Hepatocyte (in vitro differentiated cells): ENCODE data around the gene NHLRC4. TPM values are rescaled to one million over a fixed set of nuclear protein-coding genes. Genes with fewer than 3 reads are reported as not detected.
A peak's percentile ranks its signal among the peaks of the same experiment; 100 is the strongest.

Experiments used
- DNase-seq: peaks from one replicate; pipeline ENCODE4 v3.0.0-alpha.2; 2016; ENCODE audit warnings: low spot score
- H2AFZ ChIP-seq: fragments of 200-600 bp; sonication (generic); 2 replicates; pipeline ENCODE4 v1.6.0; 2016; ENCODE audit warnings: antibody characterized with exemption, mild to moderate bottlenecking
- H3K27ac ChIP-seq: fragments of 200-600 bp; sonication (generic); 2 replicates; pipeline ENCODE4 v1.5.1; 2016; ENCODE audit warnings: mild to moderate bottlenecking
- H3K27me3 ChIP-seq: fragments of 200-600 bp; sonication (generic); 2 replicates; pipeline ENCODE4 v1.6.1; 2016
- H3K36me3 ChIP-seq: fragments of 200-600 bp; sonication (generic); replicated peaks from 2 replicates; pipeline ENCODE4 v1.5.1; 2016; ENCODE audit warnings: low read depth; ENCODE audit not compliant: insufficient read depth
- H3K4me1 ChIP-seq: fragments of 200-600 bp; sonication (generic); 2 replicates; pipeline ENCODE4 v1.5.1; 2016; ENCODE audit warnings: mild to moderate bottlenecking, moderate library complexity; ENCODE audit not compliant: insufficient read depth
- H3K4me2 ChIP-seq: fragments of 200-600 bp; sonication (generic); 2 replicates; pipeline ENCODE4 v1.6.0; 2016
- H3K4me3 ChIP-seq: fragments of 200-600 bp; sonication (generic); 2 replicates; pipeline ENCODE4 v1.5.1; 2016; ENCODE audit warnings: mild to moderate bottlenecking
- H3K79me2 ChIP-seq: fragments of 200-600 bp; sonication (generic); 2 replicates; pipeline ENCODE4 v1.6.0; 2017; ENCODE audit warnings: mild to moderate bottlenecking
- H3K9me2 ChIP-seq: fragments of 200-600 bp; sonication (generic); replicated peaks from 2 replicates; pipeline ENCODE4 v1.6.0; 2017; ENCODE audit warnings: mild to moderate bottlenecking; ENCODE audit not compliant: insufficient read depth
- H3K9me3 ChIP-seq: fragments of 200-600 bp; sonication (generic); 2 replicates; pipeline ENCODE4 v1.5.1; 2016; ENCODE audit warnings: low read depth, mild to moderate bottlenecking
- H4K20me1 ChIP-seq: fragments of 200-600 bp; sonication (generic); 2 replicates; pipeline ENCODE4 v1.6.0; 2016; ENCODE audit warnings: mild to moderate bottlenecking; ENCODE audit not compliant: insufficient read depth, poor library complexity, severe bottlenecking
- CTCF ChIP-seq: fragments of 200-600 bp; sonication (generic); IDR thresholded peaks from 2 replicates; pipeline ENCODE4 v1.5.1; 2016; ENCODE audit warnings: antibody characterized with exemption, mild to moderate bottlenecking; ENCODE audit not compliant: poor library complexity
- EZH2 ChIP-seq: fragments of 200-600 bp; sonication (generic); IDR thresholded peaks from 2 replicates; pipeline ENCODE4 v1.6.1; 2016; ENCODE audit warnings: antibody characterized with exemption, mild to moderate bottlenecking, borderline replicate concordance
- EZH2phosphoT487 ChIP-seq: fragments of 200-600 bp; sonication (generic); IDR thresholded peaks from one replicate; pipeline ENCODE4 v1.6.1; 2018; ENCODE audit warnings: antibody characterized with exemption, mild to moderate bottlenecking, low read depth, moderate library complexity; ENCODE audit not compliant: unreplicated experiment, severe bottlenecking
- WGBS: methylation state at CpG from one replicate; pipeline ENCODE4 v1.1.6; 2016; ENCODE audit warnings: low lambda C conversion rate; ENCODE audit errors: missing lambda C conversion rate; 5-methylcytosine and 5-hydroxymethylcytosine counted together
- polyA plus RNA-seq: library from polyadenylated mRNA; unstranded; fragments of >200 nt; fragmentation: Nextera tagmentation; extraction: Ambion mirVana; gene quantifications from 2 replicates; pipeline ENCODE4 v1.2.1, GENCODE V29; 2016
- total RNA-seq: library from RNA; depleted of rRNA; stranded (reverse); fragments of >200 nt; gene quantifications from 2 replicates; pipeline ENCODE4 v1.2.3, GENCODE V29; 2014

The NHLRC4 gene
- total and polyA plus RNA-seq, 2 experiments from 2014 or later: 0.25 to 1.2 TPM

- Histone ChIP-seq H3K9me2 (no peaks in the 10 kb centered on the region), H3K4me1 (no peaks in the 10 kb centered on the region), H3K4me3 (no peak overlapping the region), H3K9me3 (no peaks in the 10 kb centered on the region), H3K36me3 (no peaks in the 10 kb centered on the region), H3K27ac (no peak overlapping the region), H4K20me1 (no peaks in the 10 kb centered on the region), H3K27me3 (no peaks in the 10 kb centered on the region), H2AFZ (no peak overlapping the region), H3K4me2 (no peak overlapping the region), H3K79me2 (no peaks in the 10 kb centered on the region)
- 97% methylated on average over 13 of the region's 13 CpGs for WGBS
- TF ChIP-seq EZH2 (no peak), EZH2phosphoT487 (no peak), CTCF (no peak)
- DNase-seq: no peak
Measured at GRCh38 chr16:577796-578195, 11.0 kb downstream of the NHLRC4 start.

DNA sequence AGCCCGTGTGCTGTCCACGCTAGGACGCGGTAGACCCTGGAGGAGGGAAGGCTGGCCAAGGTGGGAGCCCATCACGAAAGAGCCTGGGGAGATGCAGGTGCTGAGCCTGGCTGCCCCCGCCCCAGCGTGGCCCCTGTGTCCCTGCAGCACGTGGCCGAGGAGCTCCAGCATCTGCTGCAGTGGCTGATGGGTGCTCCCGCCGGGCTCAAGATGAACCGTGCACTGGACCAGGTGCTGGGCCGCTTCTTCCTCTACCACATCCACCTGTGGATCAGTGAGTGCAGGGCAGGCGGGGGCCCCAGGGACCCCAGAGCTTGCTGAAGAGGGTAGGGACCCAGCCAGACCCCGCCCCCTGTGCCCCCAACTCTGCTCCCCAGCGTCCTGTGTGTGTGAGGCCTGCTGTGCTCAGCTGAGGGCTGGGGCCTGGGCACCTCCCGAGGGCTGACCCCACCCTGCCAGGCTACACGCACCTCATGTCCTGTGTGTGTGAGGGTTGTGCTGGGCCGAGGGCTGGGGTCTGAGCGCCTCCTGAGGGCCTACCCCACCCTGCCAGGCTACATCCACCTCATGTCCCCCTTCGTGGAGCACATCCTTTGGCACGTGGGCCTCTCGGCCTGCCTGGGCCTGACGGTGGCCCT lies 11.5 kb downstream of the NHLRC4 start:
- 90% methylated on average over 22 of the region's 24 CpGs for WGBS
- Histone ChIP-seq H3K9me2 (no peaks in the 10 kb centered on the region), H3K79me2 (no peaks in the 10 kb centered on the region), H4K20me1 (no peaks in the 10 kb centered on the region), H3K9me3 (no peaks in the 10 kb centered on the region), H3K4me3 (no peak overlapping the region), H3K4me1 (no peaks in the 10 kb centered on the region), H3K27ac (no peak overlapping the region), H3K36me3 (no peaks in the 10 kb centered on the region), H2AFZ (no peak overlapping the region), H3K4me2 (peak overlapping the region; percentile 67), H3K27me3 (no peaks in the 10 kb centered on the region)
- TF ChIP-seq EZH2 (no peak), CTCF (no peak), EZH2phosphoT487 (no peak)
- DNase-seq: no peak

DNA sequence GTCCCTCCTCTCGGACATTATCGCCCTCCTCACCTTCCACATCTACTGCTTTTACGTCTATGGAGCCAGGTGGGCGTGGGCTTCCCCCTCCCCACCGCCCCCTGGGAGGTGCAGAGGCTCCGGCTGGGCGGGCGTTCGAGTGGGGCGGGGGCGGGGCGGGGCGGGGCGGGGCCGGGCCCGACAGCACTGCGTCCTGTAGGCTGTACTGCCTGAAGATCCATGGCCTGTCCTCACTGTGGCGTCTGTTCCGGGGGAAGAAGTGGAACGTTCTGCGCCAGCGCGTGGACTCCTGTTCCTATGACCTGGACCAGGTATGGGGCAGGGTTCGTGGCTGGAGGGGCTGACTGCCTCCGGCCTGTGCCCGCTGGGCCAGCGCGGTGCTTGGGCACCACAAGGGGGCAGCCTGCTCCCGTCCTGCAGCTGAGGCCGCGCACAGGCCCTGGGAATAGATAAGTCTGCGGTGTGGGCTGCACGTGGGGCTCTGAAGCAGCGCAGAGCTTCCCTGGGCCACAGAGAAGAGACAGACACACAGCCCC lies 12.1 kb downstream of the NHLRC4 start:
- 33% methylated on average over 28 of the region's 34 CpGs for WGBS
- Histone ChIP-seq H3K4me2 (peak overlapping the region; percentile 67), H3K79me2 (no peaks in the 10 kb centered on the region), H3K27ac (no peak overlapping the region), H3K9me2 (no peaks in the 10 kb centered on the region), H2AFZ (no peak overlapping the region), H3K27me3 (no peaks in the 10 kb centered on the region), H3K36me3 (no peaks in the 10 kb centered on the region), H4K20me1 (no peaks in the 10 kb centered on the region), H3K4me3 (no peak overlapping the region), H3K4me1 (no peaks in the 10 kb centered on the region), H3K9me3 (no peaks in the 10 kb centered on the region)
- DNase-seq: peak; percentile 88
- no peak for TF ChIP-seq EZH2
- peak; percentile 75 for TF ChIP-seq CTCF
- TF ChIP-seq EZH2phosphoT487: no peak
